Measurements from ENCODE around the gene NACC1. TPM values are rescaled to one million over a fixed set of nuclear protein-coding genes. Genes with fewer than 3 reads are reported as not detected.
A peak's percentile ranks its signal among the peaks of the same experiment; 100 is the strongest.

NACC1 gene
- total and polyA plus RNA-seq, 2 experiments from 2014 or later: 12.4 to 260 TPM

- Histone ChIP-seq H3K79me2 (replicated peaks; ENCODE audit: insufficient read depth) (no peaks in the 10 kb centered on the region), H3K36me3 (ENCODE audit: insufficient read depth) (no peaks in the 10 kb centered on the region), H3K4me1 (ENCODE audit: insufficient read depth) (peaks cover 25% of the 10 kb centered on the region), H3K27me3 (ENCODE audit: insufficient read depth) (peaks cover 12% of the 10 kb centered on the region), H3K27ac (ENCODE audit: low read depth) (no peak overlapping the region), H4K20me1 (replicated peaks; ENCODE audit: insufficient read depth) (no peaks in the 10 kb centered on the region), H3K4me3 (no peak overlapping the region), H3K4me2 (no peak overlapping the region), H3K9me2 (ENCODE audit: insufficient read depth) (no peaks in the 10 kb centered on the region), H3F3A (replicated peaks; ENCODE audit: low read depth) (peaks cover 11% of the 10 kb centered on the region; the same call in 1 of the 2 replicates), H2AFZ (no peak overlapping the region)
- Mint-ChIP-seq H3K36me3 (ENCODE audit: low read depth) (no peaks in the 10 kb centered on the region), H3K4me3 (no peak overlapping the region), H3K27ac (no peak overlapping the region), H3K27me3 (ENCODE audit: insufficient read depth, low read depth, poor library complexity) (peaks cover 36% of the 10 kb centered on the region), H3K9me3 (no peaks in the 10 kb centered on the region; the same call in 2 of the 3 replicates), H3K4me1 (peaks cover 33% of the 10 kb centered on the region)
- TF ChIP-seq ZNF331 (CRISPR knock-in tag; IDR thresholded peaks at IDR 0.05; ENCODE audit: low read depth): no peak
- TF ChIP-seq REST (IDR thresholded peaks at IDR 0.05; ENCODE audit: unreplicated experiment): no peak
- TF ChIP-seq CTCF (conservative IDR thresholded peaks at IDR 0.05; ENCODE audit: low read depth in 2 of 2): no peak
- no peak for TF ChIP-seq JUNB (IDR thresholded peaks at IDR 0.05; ENCODE audit: unreplicated experiment)
- no peak for TF ChIP-seq EZH2 (IDR thresholded peaks at IDR 0.05; ENCODE audit: low read depth, unreplicated experiment)
- TF ChIP-seq NANOG (IDR thresholded peaks at IDR 0.05; ENCODE audit: borderline replicate concordance): no peak
- TF ChIP-seq POLR2AphosphoS5 (IDR thresholded peaks at IDR 0.05; ENCODE audit: low read depth): no peak
- no peak for TF ChIP-seq ETS1 (IDR thresholded peaks at IDR 0.05)
- TF ChIP-seq STAT1 (IDR thresholded peaks at IDR 0.05; ENCODE audit: unreplicated experiment): no peak
- no peak for TF ChIP-seq ZNF462 (CRISPR knock-in tag; IDR thresholded peaks at IDR 0.05)
- TF ChIP-seq EZH2phosphoT487 (IDR thresholded peaks at IDR 0.05; ENCODE audit: unreplicated experiment): no peak
- TF ChIP-seq ZNF114 (CRISPR knock-in tag; IDR thresholded peaks at IDR 0.05): no peak
- TF ChIP-seq CREB1 (CRISPR knock-in tag; IDR thresholded peaks at IDR 0.05; ENCODE audit: low read depth): no peak
- DNase-seq (ENCODE audit: low spot score): peak; percentile 32
- no peak for ATAC-seq
These were observed 30.1 kb upstream of the NACC1 start for GRCh38 chr19:13087795-13088537.

Measured in GM23338 (cell line).